Measurements from ENCODE around the gene SNAPC4. TPM values are rescaled to one million over a fixed set of nuclear protein-coding genes. Genes with fewer than 3 reads are reported as not detected.
A peak's percentile ranks its signal among the peaks of the same experiment; 100 is the strongest.

Gene SNAPC4
- total and polyA plus RNA-seq, 9 donors, result 3.7 to 9.6 (median 8.7) TPM

- no peak for DNase-seq
- Histone ChIP-seq H3K4me1 (ENCODE audit: insufficient read depth) (peaks cover 13% of the 10 kb centered on the region), H3K4me3 (no peak overlapping the region), H3K36me3 (no peaks in the 10 kb centered on the region), H3K27me3 (no peaks in the 10 kb centered on the region), H3K9me3 (no peaks in the 10 kb centered on the region), H3K27ac (no peak overlapping the region)
- intact Hi-C loops (cut with DNase I), result no loop called here
- no peak for TF ChIP-seq EP300 (IDR thresholded peaks at IDR 0.05)
- no peak for TF ChIP-seq POLR2A (IDR thresholded peaks at IDR 0.05)
- no peak for TF ChIP-seq CTCF (IDR thresholded peaks at IDR 0.05)
- WGBS, 3 donors, result 88 to 90% (median 89%) methylated on average over 12 of the region's 12 CpGs
Observed at GRCh38 chr9:136398286-136398685, 1.7 kb downstream of the SNAPC4 start.

- H3K27me3 ChIP-seq, result no peaks in the 10 kb centered on the region
- H3K27ac ChIP-seq, result no peak overlapping the region
- no peaks in the 10 kb centered on the region for H3K36me3 ChIP-seq
- peaks cover 13% of the 10 kb centered on the region for H3K4me1 ChIP-seq (ENCODE audit: insufficient read depth)
- no peak overlapping the region for H3K4me3 ChIP-seq
- no peak for DNase-seq
- H3K9me3 ChIP-seq, result no peaks in the 10 kb centered on the region
- TF ChIP-seq CTCF (IDR thresholded peaks at IDR 0.05), result no peak
- TF ChIP-seq POLR2A (IDR thresholded peaks at IDR 0.05), result no peak
- TF ChIP-seq EP300 (IDR thresholded peaks at IDR 0.05), result no peak
- intact Hi-C loops (cut with DNase I), result no loop called here
- 42 to 90% (median 75%) methylated on average over 2 to 6 of the region's 6 CpGs for WGBS, 3 donors
Observed at GRCh38 chr9:136397643-136398042, 2.3 kb downstream of the SNAPC4 start.

- Histone ChIP-seq H3K9me3 (no peaks in the 10 kb centered on the region), H3K27me3 (no peaks in the 10 kb centered on the region), H3K36me3 (no peaks in the 10 kb centered on the region), H3K27ac (no peak overlapping the region), H3K4me3 (no peak overlapping the region), H3K4me1 (ENCODE audit: insufficient read depth) (peaks cover 13% of the 10 kb centered on the region)
- WGBS, 3 donors, result 79 to 85% (median 83%) methylated on average over 4 of the region's 4 CpGs
- intact Hi-C loops (cut with DNase I), result no loop called here
- no peak for DNase-seq
- TF ChIP-seq CTCF (IDR thresholded peaks at IDR 0.05), result no peak
- TF ChIP-seq POLR2A (IDR thresholded peaks at IDR 0.05), result no peak
- no peak for TF ChIP-seq EP300 (IDR thresholded peaks at IDR 0.05)
Observed at GRCh38 chr9:136396219-136396515, 3.8 kb downstream of the SNAPC4 start.

GRCh38 chr9:136395345-136396218 is 4.4 kb downstream of the SNAPC4 start:
- H3K36me3 ChIP-seq, result no peaks in the 10 kb centered on the region
- H3K4me3 ChIP-seq, result no peak overlapping the region
- WGBS, 3 donors, result 81 to 84% (median 82%) methylated on average over 26 of the region's 26 CpGs
- peak in 1 of 5 donors; percentile 19 for DNase-seq
- TF ChIP-seq EP300 (IDR thresholded peaks at IDR 0.05) (no peak), CTCF (IDR thresholded peaks at IDR 0.05) (no peak), POLR2A (IDR thresholded peaks at IDR 0.05) (no peak)
- peaks cover 13% of the 10 kb centered on the region for H3K4me1 ChIP-seq (ENCODE audit: insufficient read depth)
- intact Hi-C loops (cut with DNase I), result no loop called here
- H3K27ac ChIP-seq, result no peak overlapping the region
- no peaks in the 10 kb centered on the region for H3K27me3 ChIP-seq
- no peaks in the 10 kb centered on the region for H3K9me3 ChIP-seq

All from ovary (tissue), 9 donors.